ENCODE data around the gene SORCS2. TPM values are rescaled to one million over a fixed set of nuclear protein-coding genes. Genes with fewer than 3 reads are reported as not detected.

Gene SORCS2
- total and polyA plus RNA-seq, 2 of the 4 experiments (the other 2 are of a cell fraction): 0.36 to 0.62 TPM

DNA sequence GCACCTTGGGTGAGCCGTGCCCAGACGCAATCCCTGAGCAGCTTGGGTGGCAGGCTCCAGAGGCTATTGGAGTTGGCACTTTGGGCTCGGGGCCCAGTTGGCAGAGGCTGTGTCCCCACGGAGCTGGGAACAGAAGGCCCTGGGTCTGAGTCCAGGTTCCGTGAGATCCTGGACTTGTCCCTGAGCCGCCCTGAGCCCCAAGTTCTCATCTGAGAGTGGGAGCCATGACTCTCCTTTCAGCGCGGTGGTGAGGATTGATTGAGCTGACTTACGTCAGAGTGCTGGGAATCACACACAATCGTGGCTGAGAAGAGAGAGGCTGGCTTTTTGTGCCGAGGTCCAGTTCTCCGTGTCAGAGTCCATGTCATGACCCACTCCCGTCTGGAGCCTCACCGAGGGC lies 144.4 kb downstream of the SORCS2 start:
- ChIA-PET POLR2A (ENCODE audit: unreplicated experiment) (no interaction called here), CTCF (interaction anchor here (0.9 kb wide), 1 partner anchor 147 kb away, joined by 3 read pairs; no protein-coding TSS in a partner anchor)
- Histone ChIP-seq H3K79me1 (ENCODE audit: low read depth in 1 of 2, low read length in 2 of 2) (no peaks in the 10 kb centered on the region), H2BK5ac (ENCODE audit: low read depth, low read length, poor library complexity, severe bottlenecking) (no peak overlapping the region), H3K14ac (replicated peaks; ENCODE audit: low read depth, low read length) (no peak overlapping the region), H4K5ac (ENCODE audit: low read depth, low read length) (no peak overlapping the region), H3K4me2 (ENCODE audit: low read depth, low read length) (no peak overlapping the region), H3K27me3 (ENCODE audit: control insufficient read depth, insufficient read depth, low read length) (peaks cover 4% of the 10 kb centered on the region; the same call in 1 of the 2 replicates), H2AK9ac (replicated peaks; ENCODE audit: low read depth, low read length, poor library complexity) (no peak overlapping the region), H2BK20ac (ENCODE audit: low read depth, low read length) (no peak overlapping the region), H3K9me1 (ENCODE audit: insufficient read depth, low read length) (no peaks in the 10 kb centered on the region), H3K56ac (ENCODE audit: extremely low read depth, insufficient read depth, low read length) (no peak overlapping the region), H2BK15ac (ENCODE audit: low read depth, low read length) (no peak overlapping the region), H3K4ac (ENCODE audit: low read depth, low read length) (no peak overlapping the region), H4K20me1 (ENCODE audit: insufficient read depth, low read length) (no peaks in the 10 kb centered on the region), H3K4me1 (ENCODE audit: control insufficient read depth, insufficient read depth, low read length) (no peaks in the 10 kb centered on the region; the same call in 1 of the 2 replicates), H3K36me3 (ENCODE audit: control insufficient read depth, insufficient read depth, low read length) (no peaks in the 10 kb centered on the region), H2BK120ac (ENCODE audit: low read depth, low read length) (no peak overlapping the region), H3K4me3 (ENCODE audit: insufficient read depth, low read depth, low read length) (no peak overlapping the region), H3K23ac (ENCODE audit: low read depth, low read length) (no peak overlapping the region), H2AFZ (replicated peaks; ENCODE audit: low read length, poor library complexity) (no peak overlapping the region), H3K9ac (ENCODE audit: low read depth, low read length) (no peak overlapping the region), H2AK5ac (ENCODE audit: low read depth, low read length) (no peak overlapping the region), H3K27ac (ENCODE audit: insufficient read depth, low read length) (no peak overlapping the region), H3K9me3 (ENCODE audit: control insufficient read depth, insufficient read depth, low read length) (0 out of 2 replicates have a peak, but pooled peaks cover 4% of the 10 kb centered on the region), H4K8ac (ENCODE audit: low read depth in 2 of 2, low read length in 2 of 2) (no peak overlapping the region), H4K91ac (ENCODE audit: insufficient read depth, low read depth, low read length) (no peak overlapping the region), H3K18ac (ENCODE audit: low read depth, low read length) (no peak overlapping the region)
- BruUV-seq (replicated peaks): no TSS peak
- in situ Hi-C loops (cut with MboI; ENCODE audit: low sequenced_read_pairs) (no loop called here), dilution Hi-C loops (cut with HindIII; ENCODE audit: low sequenced_read_pairs, unreplicated experiment) (no loop called here), intact Hi-C loops (cut with micrococcal nuclease) (no loop called here)
- TF ChIP-seq ELK1 (IDR thresholded peaks at IDR 0.05; ENCODE audit: borderline replicate concordance, low read depth, low read length): no peak
- ATAC-seq (ENCODE audit: low read depth) (no peak), DNase-seq (no peak)
- 67% methylated on average over 8 of the region's 14 CpGs; no CpG with 5 or more reads in 1 of the 2 experiments for WGBS, 2 experiments (ENCODE audit: extremely low coverage in 2 of 2, insufficient read length in 1 of 2)
